Liver (tissue), 3 donors: Measurements from ENCODE around the gene RECK.

Source experiments
- EGR1 ChIP-seq, 2 donors: IDR thresholded peaks; 2 replicates each; pipeline ENCODE4 v1.6.1; 2016 to 2018; ENCODE audit warnings: antibody characterized with exemption in 2 of 2, low read depth in 2 of 2
- FOXA1 ChIP-seq: IDR thresholded peaks from 2 replicates; pipeline ENCODE4 v1.6.1; 2016; ENCODE audit warnings: antibody characterized with exemption
- GABPA ChIP-seq, 2 donors: IDR thresholded peaks in 1 of 2; conservative IDR thresholded peaks in 1 of 2; 2 replicates each; pipeline ENCODE4 v1.6.1; 2016; ENCODE audit warnings: antibody characterized with exemption in 2 of 2, mild to moderate bottlenecking in 1 of 2, moderate library complexity in 1 of 2
- JUND ChIP-seq, 2 donors: IDR thresholded peaks; 2 replicates each; pipeline ENCODE4 v1.6.1; 2016; ENCODE audit warnings: antibody characterized with exemption in 2 of 2
- MAX ChIP-seq: IDR thresholded peaks from 2 replicates; pipeline ENCODE4 v1.6.1; 2016; ENCODE audit warnings: antibody characterized with exemption
- NR2F2 ChIP-seq: IDR thresholded peaks from 2 replicates; pipeline ENCODE4 v1.6.1; 2016; ENCODE audit warnings: antibody characterized with exemption
- RAD21 ChIP-seq, 2 donors: IDR thresholded peaks; 2 replicates each; pipeline ENCODE4 v1.6.1; 2016; ENCODE audit warnings: antibody characterized with exemption in 2 of 2, mild to moderate bottlenecking in 2 of 2
- SP1 ChIP-seq: IDR thresholded peaks from 2 replicates; pipeline ENCODE4 v1.6.1; 2018; ENCODE audit warnings: antibody characterized with exemption, mild to moderate bottlenecking
- TAF1 ChIP-seq: conservative IDR thresholded peaks from 2 replicates; pipeline ENCODE4 v1.6.1; 2016; ENCODE audit warnings: antibody characterized with exemption, mild to moderate bottlenecking
- YY1 ChIP-seq: IDR thresholded peaks from 2 replicates; pipeline ENCODE4 v1.6.1; 2016; ENCODE audit warnings: antibody characterized with exemption, mild to moderate bottlenecking
- TF ChIP-seq, protein P1 (sequence below): fragments of 150-350 bp; IDR thresholded peaks from 2 replicates; pipeline ENCODE4 v1.5.1; 2017; ENCODE audit warnings: improper control_type of control experiment, low read depth, low read length; ENCODE audit not compliant: missing input control
- TF ChIP-seq, protein P2 (sequence below): IDR thresholded peaks from 2 replicates; pipeline ENCODE4 v1.6.1; 2016; ENCODE audit warnings: antibody characterized with exemption
- TF ChIP-seq, protein P3 (sequence below): IDR thresholded peaks from 2 replicates; pipeline ENCODE4 v1.6.1; 2016; ENCODE audit warnings: antibody characterized with exemption, mild to moderate bottlenecking
- donor health status: healthy.
- donor health status: healthy.

- TF ChIP-seq TAF1 (no peak), EGR1 (IDR thresholded peaks at IDR 0.05; ENCODE audit: low read depth in 2 of 2) (no peak), RAD21 (IDR thresholded peaks at IDR 0.05) (no peak), GABPA (IDR thresholded peaks at IDR 0.05 in 1 of 2, conservative IDR thresholded peaks at IDR 0.05 in 1 of 2) (no peak), NR2F2 (no peak), YY1 (no peak), JUND (IDR thresholded peaks at IDR 0.05) (no peak), MAX (no peak), FOXA1 (no peak), SP1 (no peak)
- TF ChIP-seq, protein P1, sequence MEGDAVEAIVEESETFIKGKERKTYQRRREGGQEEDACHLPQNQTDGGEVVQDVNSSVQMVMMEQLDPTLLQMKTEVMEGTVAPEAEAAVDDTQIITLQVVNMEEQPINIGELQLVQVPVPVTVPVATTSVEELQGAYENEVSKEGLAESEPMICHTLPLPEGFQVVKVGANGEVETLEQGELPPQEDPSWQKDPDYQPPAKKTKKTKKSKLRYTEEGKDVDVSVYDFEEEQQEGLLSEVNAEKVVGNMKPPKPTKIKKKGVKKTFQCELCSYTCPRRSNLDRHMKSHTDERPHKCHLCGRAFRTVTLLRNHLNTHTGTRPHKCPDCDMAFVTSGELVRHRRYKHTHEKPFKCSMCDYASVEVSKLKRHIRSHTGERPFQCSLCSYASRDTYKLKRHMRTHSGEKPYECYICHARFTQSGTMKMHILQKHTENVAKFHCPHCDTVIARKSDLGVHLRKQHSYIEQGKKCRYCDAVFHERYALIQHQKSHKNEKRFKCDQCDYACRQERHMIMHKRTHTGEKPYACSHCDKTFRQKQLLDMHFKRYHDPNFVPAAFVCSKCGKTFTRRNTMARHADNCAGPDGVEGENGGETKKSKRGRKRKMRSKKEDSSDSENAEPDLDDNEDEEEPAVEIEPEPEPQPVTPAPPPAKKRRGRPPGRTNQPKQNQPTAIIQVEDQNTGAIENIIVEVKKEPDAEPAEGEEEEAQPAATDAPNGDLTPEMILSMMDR = no peak
- TF ChIP-seq, protein P2, sequence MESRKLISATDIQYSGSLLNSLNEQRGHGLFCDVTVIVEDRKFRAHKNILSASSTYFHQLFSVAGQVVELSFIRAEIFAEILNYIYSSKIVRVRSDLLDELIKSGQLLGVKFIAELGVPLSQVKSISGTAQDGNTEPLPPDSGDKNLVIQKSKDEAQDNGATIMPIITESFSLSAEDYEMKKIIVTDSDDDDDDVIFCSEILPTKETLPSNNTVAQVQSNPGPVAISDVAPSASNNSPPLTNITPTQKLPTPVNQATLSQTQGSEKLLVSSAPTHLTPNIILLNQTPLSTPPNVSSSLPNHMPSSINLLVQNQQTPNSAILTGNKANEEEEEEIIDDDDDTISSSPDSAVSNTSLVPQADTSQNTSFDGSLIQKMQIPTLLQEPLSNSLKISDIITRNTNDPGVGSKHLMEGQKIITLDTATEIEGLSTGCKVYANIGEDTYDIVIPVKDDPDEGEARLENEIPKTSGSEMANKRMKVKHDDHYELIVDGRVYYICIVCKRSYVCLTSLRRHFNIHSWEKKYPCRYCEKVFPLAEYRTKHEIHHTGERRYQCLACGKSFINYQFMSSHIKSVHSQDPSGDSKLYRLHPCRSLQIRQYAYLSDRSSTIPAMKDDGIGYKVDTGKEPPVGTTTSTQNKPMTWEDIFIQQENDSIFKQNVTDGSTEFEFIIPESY = no peak
- TF ChIP-seq, protein P3, sequence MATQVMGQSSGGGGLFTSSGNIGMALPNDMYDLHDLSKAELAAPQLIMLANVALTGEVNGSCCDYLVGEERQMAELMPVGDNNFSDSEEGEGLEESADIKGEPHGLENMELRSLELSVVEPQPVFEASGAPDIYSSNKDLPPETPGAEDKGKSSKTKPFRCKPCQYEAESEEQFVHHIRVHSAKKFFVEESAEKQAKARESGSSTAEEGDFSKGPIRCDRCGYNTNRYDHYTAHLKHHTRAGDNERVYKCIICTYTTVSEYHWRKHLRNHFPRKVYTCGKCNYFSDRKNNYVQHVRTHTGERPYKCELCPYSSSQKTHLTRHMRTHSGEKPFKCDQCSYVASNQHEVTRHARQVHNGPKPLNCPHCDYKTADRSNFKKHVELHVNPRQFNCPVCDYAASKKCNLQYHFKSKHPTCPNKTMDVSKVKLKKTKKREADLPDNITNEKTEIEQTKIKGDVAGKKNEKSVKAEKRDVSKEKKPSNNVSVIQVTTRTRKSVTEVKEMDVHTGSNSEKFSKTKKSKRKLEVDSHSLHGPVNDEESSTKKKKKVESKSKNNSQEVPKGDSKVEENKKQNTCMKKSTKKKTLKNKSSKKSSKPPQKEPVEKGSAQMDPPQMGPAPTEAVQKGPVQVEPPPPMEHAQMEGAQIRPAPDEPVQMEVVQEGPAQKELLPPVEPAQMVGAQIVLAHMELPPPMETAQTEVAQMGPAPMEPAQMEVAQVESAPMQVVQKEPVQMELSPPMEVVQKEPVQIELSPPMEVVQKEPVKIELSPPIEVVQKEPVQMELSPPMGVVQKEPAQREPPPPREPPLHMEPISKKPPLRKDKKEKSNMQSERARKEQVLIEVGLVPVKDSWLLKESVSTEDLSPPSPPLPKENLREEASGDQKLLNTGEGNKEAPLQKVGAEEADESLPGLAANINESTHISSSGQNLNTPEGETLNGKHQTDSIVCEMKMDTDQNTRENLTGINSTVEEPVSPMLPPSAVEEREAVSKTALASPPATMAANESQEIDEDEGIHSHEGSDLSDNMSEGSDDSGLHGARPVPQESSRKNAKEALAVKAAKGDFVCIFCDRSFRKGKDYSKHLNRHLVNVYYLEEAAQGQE = no peak
Measured at GRCh38 chr9:36147441-36148175, 110.9 kb downstream of the RECK start.
